ENCODE data around the gene AP1B1. TPM values are rescaled to one million over a fixed set of nuclear protein-coding genes. Genes with fewer than 3 reads are reported as not detected.

The AP1B1 gene
- polyA plus RNA-seq, 3 donors from 2014 or later = 11.8 to 32.4 (median 12.1) TPM

GRCh38 chr22:29308791-29309262 lies 79.5 kb downstream of the AP1B1 start:
- H3K9me3 Mint-ChIP-seq = no peaks in the 10 kb centered on the region
- no peaks in the 10 kb centered on the region for H3K36me3 Mint-ChIP-seq
- H3K27me3 Mint-ChIP-seq (ENCODE audit: low read depth in 3 of 3) = peaks cover 9 to 12% (median 9%) of the 10 kb centered on the region in 3 donors
- H3K4me3 Mint-ChIP-seq = peak overlapping the region in 3 of 5 donors; percentile 18 to 41 (median 30)
- H3K27ac Mint-ChIP-seq = no peak overlapping the region
- peak in 1 of 3 donors; percentile 20 for DNase-seq
- peaks cover 9 to 18% of the 10 kb centered on the region in 2 donors for H3K4me1 Mint-ChIP-seq

- Mint-ChIP-seq H3K27me3 (ENCODE audit: low read depth in 3 of 3) (peaks cover 8 to 12% (median 9%) of the 10 kb centered on the region in 3 donors), H3K4me1 (peaks cover 9 to 14% of the 10 kb centered on the region in 2 donors), H3K27ac (no peak overlapping the region), H3K4me3 (peak overlapping the region in 1 of 5 donors; percentile 41), H3K9me3 (no peaks in the 10 kb centered on the region), H3K36me3 (no peaks in the 10 kb centered on the region)
- no peak for DNase-seq
Observed at GRCh38 chr22:29308148-29308790, 80.1 kb downstream of the AP1B1 start.

- H3K9me3 Mint-ChIP-seq = no peaks in the 10 kb centered on the region
- peaks cover 8 to 12% (median 9%) of the 10 kb centered on the region in 3 donors for H3K27me3 Mint-ChIP-seq (ENCODE audit: low read depth in 3 of 3)
- H3K27ac Mint-ChIP-seq = no peak overlapping the region
- no peaks in the 10 kb centered on the region for H3K36me3 Mint-ChIP-seq
- H3K4me3 Mint-ChIP-seq = peak overlapping the region; percentile 74 to 85 (median 79)
- DNase-seq = no peak
- H3K4me1 Mint-ChIP-seq = peaks cover 9 to 14% of the 10 kb centered on the region in 2 donors
Observed at GRCh38 chr22:29307596-29308147, 80.7 kb downstream of the AP1B1 start.

GRCh38 chr22:29306835-29307595 lies 81.4 kb downstream of the AP1B1 start:
- no peaks in the 10 kb centered on the region for H3K36me3 Mint-ChIP-seq
- peak overlapping the region; percentile 75 to 85 (median 80) for H3K4me3 Mint-ChIP-seq
- H3K27ac Mint-ChIP-seq = no peak overlapping the region
- peaks cover 8 to 9% (median 8%) of the 10 kb centered on the region in 3 donors for H3K27me3 Mint-ChIP-seq (ENCODE audit: low read depth in 3 of 3)
- no peaks in the 10 kb centered on the region for H3K9me3 Mint-ChIP-seq
- H3K4me1 Mint-ChIP-seq = peaks cover 9 to 14% of the 10 kb centered on the region in 2 donors
- peak in 1 of 3 donors; percentile 12 for DNase-seq

GRCh38 chr22:29306175-29306834 lies 82.1 kb downstream of the AP1B1 start, which contains the start of gene GAS2L1:
Gene GAS2L1 (plus strand): TSS chr22:29306650. CDS start chr22:29308106, 1,456 bp downstream.
- no peak within 1 kb of the TSS for H3K27ac Mint-ChIP-seq
- H3K36me3 Mint-ChIP-seq = peaks cover 0 to 2% (median 0%) of the 10 kb centered on the region in 3 donors
- DNase-seq = no peak
- H3K27me3 Mint-ChIP-seq (ENCODE audit: low read depth in 3 of 3) = peaks cover 8 to 14% (median 8%) of the 10 kb centered on the region in 3 donors
- peak within 1 kb of the TSS; percentile 75 to 85 (median 80) for H3K4me3 Mint-ChIP-seq
- H3K4me1 Mint-ChIP-seq = peaks cover 9 to 14% of the 10 kb centered on the region in 2 donors
- H3K9me3 Mint-ChIP-seq = no peaks in the 10 kb centered on the region

GRCh38 chr22:29305836-29306174 lies 82.6 kb downstream of the AP1B1 start:
- peaks cover 0 to 7% (median 3%) of the 10 kb centered on the region in 3 donors for H3K36me3 Mint-ChIP-seq
- H3K4me1 Mint-ChIP-seq = peaks cover 9 to 14% of the 10 kb centered on the region in 2 donors
- no peak overlapping the region for H3K27ac Mint-ChIP-seq
- H3K4me3 Mint-ChIP-seq = peak overlapping the region; percentile 56 to 85 (median 77)
- DNase-seq = no peak
- no peaks in the 10 kb centered on the region for H3K9me3 Mint-ChIP-seq
- peaks cover 8 to 18% (median 9%) of the 10 kb centered on the region in 3 donors for H3K27me3 Mint-ChIP-seq (ENCODE audit: low read depth in 3 of 3)

GRCh38 chr22:29302681-29303465 lies 85.5 kb downstream of the AP1B1 start:
- no peaks in the 10 kb centered on the region for H3K9me3 Mint-ChIP-seq
- peaks cover 9 to 14% of the 10 kb centered on the region in 2 donors for H3K4me1 Mint-ChIP-seq
- peaks cover 6 to 23% (median 15%) of the 10 kb centered on the region in 3 donors for H3K27me3 Mint-ChIP-seq (ENCODE audit: low read depth in 3 of 3)
- no peak for DNase-seq
- H3K27ac Mint-ChIP-seq = no peak overlapping the region
- peaks cover 8 to 29% (median 16%) of the 10 kb centered on the region in 3 donors for H3K36me3 Mint-ChIP-seq
- no peak overlapping the region for H3K4me3 Mint-ChIP-seq

- DNase-seq = no peak
- peaks cover 5 to 20% (median 19%) of the 10 kb centered on the region in 3 donors for H3K27me3 Mint-ChIP-seq (ENCODE audit: low read depth in 3 of 3)
- H3K4me3 Mint-ChIP-seq = no peak overlapping the region
- peaks cover 10 to 12% of the 10 kb centered on the region in 2 donors for H3K4me1 Mint-ChIP-seq
- no peaks in the 10 kb centered on the region for H3K9me3 Mint-ChIP-seq
- peak overlapping the region in 1 of 6 donors; percentile 13 for H3K27ac Mint-ChIP-seq
- peaks cover 13 to 34% (median 21%) of the 10 kb centered on the region in 3 donors for H3K36me3 Mint-ChIP-seq
Observed at GRCh38 chr22:29302402-29302680, 86.0 kb downstream of the AP1B1 start.

GRCh38 chr22:29301716-29302401 lies 86.5 kb downstream of the AP1B1 start:
- Mint-ChIP-seq H3K27ac (peak overlapping the region in 2 of 6 donors; percentile 13 to 24), H3K9me3 (no peaks in the 10 kb centered on the region), H3K4me1 (peaks cover 9 to 11% of the 10 kb centered on the region in 2 donors), H3K4me3 (no peak overlapping the region), H3K36me3 (peaks cover 13 to 39% (median 21%) of the 10 kb centered on the region in 3 donors), H3K27me3 (ENCODE audit: low read depth in 3 of 3) (peaks cover 4 to 22% (median 18%) of the 10 kb centered on the region in 3 donors)
- DNase-seq = no peak

GRCh38 chr22:29300807-29301601 lies 87.4 kb downstream of the AP1B1 start:
- H3K4me1 Mint-ChIP-seq = peaks cover 3 to 8% of the 10 kb centered on the region in 2 donors
- peaks cover 13 to 43% (median 21%) of the 10 kb centered on the region in 3 donors for H3K36me3 Mint-ChIP-seq
- peak overlapping the region; percentile 4 to 60 (median 42) for H3K27ac Mint-ChIP-seq
- peaks cover 2 to 19% (median 14%) of the 10 kb centered on the region in 3 donors for H3K27me3 Mint-ChIP-seq (ENCODE audit: low read depth in 3 of 3)
- no peak for DNase-seq
- no peaks in the 10 kb centered on the region for H3K9me3 Mint-ChIP-seq
- H3K4me3 Mint-ChIP-seq = no peak overlapping the region

- no peak for DNase-seq
- Mint-ChIP-seq H3K27me3 (ENCODE audit: low read depth in 3 of 3) (peaks cover 2 to 21% (median 14%) of the 10 kb centered on the region in 3 donors), H3K4me3 (no peak overlapping the region), H3K4me1 (peaks cover 0 to 5% of the 10 kb centered on the region in 2 donors), H3K27ac (peak overlapping the region in 1 of 6 donors; percentile 48), H3K36me3 (peaks cover 13 to 49% (median 21%) of the 10 kb centered on the region in 3 donors), H3K9me3 (no peaks in the 10 kb centered on the region)
Observed at GRCh38 chr22:29300467-29300806, 87.9 kb downstream of the AP1B1 start.

Measured in immature natural killer cell (primary cell).